T-helper 1 cell (primary cell): Measurements from ENCODE around the gene ITFG1.
"Not testable (repeated sequence)": the region's sequence is repeated elsewhere in the genome, so short reads cannot be mapped to it uniquely, and the experiment has no call there.

ENCODE experiments used
- DNase-seq, 5 donors: peaks; one replicate each; pipeline ENCODE4 v3.0.0-alpha.2; 2012 to 2020

The ITFG1 gene

GRCh38 chr16:47229053-47230050, 231.5 kb downstream of the ITFG1 start:
- no peak for DNase-seq

DNA sequence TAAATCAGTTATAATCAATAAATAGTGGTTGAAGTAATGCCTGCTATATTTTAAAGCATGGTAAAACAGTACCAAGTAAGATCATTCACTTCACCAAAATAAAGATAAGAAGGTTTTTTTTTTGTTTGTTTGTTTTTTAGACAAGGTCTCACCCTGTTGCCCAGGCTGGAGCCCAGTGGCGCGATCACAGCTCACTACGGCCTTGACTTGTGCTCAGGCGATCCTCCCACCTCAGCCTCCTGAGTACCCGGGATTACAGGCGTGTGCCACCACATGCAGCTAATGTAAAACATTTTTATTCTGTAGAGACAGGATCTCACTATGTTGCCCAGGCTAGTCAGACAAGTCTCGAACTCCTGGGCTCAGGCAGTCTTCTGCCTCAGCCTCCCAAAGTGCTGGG, 232.6 kb downstream of the ITFG1 start:
- no peak for DNase-seq

GRCh38 chr16:47213761-47214440, 247.0 kb downstream of the ITFG1 start:
- no peak for DNase-seq

- DNase-seq = no peak
Measured at GRCh38 chr16:47211218-47211617, 249.6 kb downstream of the ITFG1 start.

DNA sequence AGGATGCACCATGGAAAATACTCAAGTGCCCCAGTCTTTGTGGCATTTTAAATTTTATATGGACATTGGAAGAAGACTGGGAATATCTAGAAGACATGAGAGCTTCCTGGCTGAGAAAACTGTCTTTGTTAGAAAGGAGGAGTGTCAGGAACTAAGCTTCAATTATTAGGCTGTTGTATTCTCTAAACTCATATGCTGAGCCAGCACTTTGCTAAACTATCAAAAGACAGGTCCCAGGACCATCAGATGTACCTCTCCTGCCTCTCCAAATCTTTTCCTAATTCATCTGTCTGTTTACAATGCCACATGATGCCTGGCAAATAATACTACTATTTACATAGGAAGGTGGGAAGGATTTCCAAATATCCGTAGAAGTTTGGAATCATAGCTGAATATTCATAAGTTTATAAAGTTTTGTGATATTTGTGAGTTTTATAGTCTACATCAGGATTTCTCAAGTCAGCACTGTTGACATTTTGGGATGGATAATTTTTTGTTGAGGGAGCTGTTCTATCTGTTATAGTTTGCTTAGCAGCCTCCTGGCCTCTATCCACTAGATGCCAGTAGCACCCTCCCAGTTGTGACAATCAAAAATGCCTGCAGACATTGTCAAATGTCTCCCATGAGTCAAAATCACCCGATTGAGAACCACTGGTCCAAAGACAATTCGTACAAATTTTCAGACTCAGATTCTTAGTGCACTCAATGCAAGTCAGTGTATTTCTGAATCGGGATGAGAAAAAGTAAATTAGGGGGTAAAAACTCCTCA, 255.9 kb downstream of the ITFG1 start:
- no peak for DNase-seq

DNA sequence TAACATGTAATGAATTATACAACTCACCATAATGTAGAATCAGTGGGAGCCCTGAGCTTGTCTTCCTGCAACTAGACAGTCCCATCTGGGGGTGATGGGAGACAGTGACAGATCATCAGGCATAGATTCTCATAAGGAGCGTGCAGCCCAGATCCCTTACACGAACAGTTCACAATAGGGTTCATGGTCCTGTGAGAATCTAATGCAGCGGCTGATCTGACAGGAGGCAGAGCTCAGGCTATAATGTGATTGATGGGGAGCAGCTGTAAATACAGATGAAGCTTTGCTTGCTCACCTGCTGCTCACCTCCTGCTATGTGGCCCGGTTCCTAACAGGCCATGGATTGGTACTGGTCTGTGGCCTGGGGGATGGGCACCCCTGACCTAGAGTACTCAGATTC, 257.4 kb downstream of the ITFG1 start:
- not testable (repeated sequence) for DNase-seq

- no peak for DNase-seq
Measured at GRCh38 chr16:47198180-47198575, 262.7 kb downstream of the ITFG1 start.

DNA sequence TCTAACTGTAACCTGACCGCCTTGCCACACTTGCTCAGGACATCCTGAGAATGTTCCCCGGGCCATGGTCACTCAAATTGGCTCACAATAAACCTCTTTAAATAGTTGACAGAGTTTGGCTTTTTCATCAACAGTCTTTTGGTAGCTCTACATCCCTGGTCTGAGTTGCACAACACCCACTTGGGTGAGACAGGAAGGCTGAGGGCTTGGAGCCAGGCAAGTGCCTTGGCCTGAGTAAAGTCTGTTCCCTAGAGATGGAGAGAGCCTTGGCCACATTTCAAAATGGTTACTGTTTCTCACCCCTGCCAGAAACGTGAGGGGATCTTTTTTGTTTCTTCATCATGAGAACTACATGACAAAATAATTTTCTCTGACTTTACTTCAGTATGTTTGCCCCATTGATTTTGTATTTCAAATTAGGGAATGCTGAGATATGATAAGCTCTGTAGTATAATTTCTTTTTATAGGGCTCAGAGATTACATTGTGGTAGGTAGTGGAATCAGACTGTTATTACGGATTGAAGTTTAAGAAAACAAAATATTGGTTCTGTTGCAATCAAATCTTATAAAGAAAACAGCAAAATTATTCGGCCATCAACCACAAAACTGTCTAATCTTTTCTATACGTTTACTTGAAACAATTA, 263.2 kb downstream of the ITFG1 start:
- no peak for DNase-seq

DNA sequence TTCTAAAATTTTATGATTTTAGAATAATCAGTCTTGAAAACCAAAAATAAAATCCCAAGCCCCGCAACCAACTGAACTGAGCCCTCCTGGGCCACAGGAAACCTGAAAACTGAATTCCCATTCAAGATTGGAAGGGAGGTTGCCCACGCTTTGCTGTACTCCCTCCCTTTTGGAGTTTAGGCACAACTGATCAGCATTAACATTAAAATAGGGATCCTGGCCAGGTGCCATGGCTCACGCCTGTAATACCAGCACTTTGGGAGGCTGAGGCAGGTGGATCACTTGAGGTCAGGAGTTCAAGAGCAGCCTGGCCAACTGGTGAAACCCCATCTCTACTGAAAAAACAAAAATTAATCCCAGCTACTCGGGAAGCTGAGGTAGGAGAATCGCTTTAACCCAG, 264.4 kb downstream of the ITFG1 start:
- no peak for DNase-seq

DNA sequence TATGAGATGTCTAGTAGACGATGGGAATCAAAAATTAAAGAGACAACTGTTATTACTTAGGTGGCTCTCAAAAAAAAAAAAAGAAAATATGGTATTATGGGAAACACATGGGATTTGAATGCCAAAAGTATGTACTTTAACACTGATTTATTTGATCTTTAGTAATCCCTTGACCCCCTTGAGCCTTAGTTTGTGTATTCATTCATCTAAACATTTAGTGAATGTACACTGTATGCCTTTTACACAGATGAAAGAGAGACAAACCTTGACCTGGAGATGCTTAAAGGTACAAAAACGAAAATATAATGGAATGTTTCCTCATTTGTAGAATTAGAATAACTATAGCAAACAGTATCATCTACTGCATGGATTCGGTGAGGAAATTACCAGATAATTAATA, 278.5 kb downstream of the ITFG1 start:
- no peak for DNase-seq

- DNase-seq = not testable (repeated sequence)
Measured at GRCh38 chr16:47181066-47181465, 279.8 kb downstream of the ITFG1 start.

DNA sequence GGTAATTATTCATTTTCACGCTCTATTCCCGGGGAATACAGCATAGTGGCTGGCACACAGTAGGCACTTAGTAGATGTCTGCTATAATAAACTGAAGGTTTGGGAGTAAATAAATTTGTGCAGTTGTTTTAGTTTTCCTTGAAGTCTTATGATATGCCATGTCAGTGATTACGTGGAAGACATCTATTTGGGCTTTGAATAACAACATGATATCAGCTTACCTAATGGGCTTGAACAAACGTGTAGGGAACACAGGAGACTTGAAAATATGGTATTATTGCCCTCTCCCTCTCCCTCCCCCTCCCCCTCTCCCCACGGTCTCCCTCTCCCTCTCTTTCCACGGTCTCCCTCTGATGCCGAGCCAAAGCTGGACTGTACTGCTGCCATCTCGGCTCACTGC, 280.8 kb downstream of the ITFG1 start:
- no peak for DNase-seq

DNA sequence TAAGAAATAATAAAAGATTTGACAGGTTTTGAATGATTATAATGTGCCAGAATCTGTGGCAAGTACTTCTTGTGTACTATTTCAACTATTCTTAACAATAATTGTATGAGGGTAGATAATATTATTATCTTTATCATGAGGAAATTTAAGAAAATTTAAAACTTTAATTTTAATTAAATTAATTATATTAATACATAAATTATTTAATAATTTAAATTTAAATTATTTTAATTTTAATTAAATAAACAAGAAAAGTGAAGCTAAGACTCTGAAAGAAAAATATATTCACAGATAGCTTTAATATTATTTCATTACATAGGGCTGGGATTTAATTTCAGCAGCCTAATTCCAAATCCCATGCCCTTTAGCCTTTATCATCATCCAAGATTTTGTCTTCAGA, 285.7 kb downstream of the ITFG1 start:
- DNase-seq = no peak

GRCh38 chr16:47162670-47163420, 298.0 kb downstream of the ITFG1 start:
- no peak for DNase-seq

DNA sequence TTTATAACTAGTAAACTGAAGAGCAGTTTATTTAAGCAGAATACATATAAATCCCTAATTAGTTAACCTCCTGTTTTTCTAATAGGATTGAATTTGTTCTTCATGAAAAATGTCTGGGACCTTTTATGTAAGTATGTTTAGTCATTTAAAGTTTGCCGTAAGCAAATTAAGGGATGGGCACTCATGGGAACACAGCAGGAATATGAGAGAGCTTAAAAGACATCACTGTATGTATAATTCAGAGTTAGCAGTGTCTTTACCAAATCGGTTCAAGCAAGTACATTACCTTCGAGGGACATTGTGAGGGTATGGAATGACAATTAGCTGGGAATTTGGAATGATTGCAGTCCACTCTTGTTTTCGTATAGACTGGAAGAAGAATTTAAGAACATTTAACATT, 299.4 kb downstream of the ITFG1 start:
- DNase-seq = no peak

GRCh38 chr16:47160422-47160821, 300.4 kb downstream of the ITFG1 start:
- no peak for DNase-seq

GRCh38 chr16:47158992-47159391, 301.9 kb downstream of the ITFG1 start:
- no peak for DNase-seq

GRCh38 chr16:47156680-47157215, 304.1 kb downstream of the ITFG1 start:
- DNase-seq = no peak

DNA sequence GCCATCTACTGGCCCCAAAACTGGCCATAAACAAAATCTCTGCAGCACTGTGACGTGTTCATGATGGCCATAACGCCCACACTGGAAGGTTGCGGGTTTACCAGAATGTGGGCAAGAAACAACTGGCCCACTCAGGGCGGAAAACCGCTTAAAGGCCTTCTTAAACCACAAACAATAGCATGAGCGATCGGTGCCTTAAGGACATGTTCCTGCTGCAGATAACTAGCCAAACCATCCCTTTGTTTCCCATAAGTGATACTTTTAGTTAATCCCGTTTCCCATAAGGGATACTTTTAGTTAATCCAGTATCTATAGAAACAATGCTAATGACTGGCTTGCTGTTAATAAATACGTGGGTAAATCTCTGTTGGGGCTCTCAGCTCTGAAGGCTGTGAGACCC, 308.4 kb downstream of the ITFG1 start:
- not testable (repeated sequence) for DNase-seq

DNA sequence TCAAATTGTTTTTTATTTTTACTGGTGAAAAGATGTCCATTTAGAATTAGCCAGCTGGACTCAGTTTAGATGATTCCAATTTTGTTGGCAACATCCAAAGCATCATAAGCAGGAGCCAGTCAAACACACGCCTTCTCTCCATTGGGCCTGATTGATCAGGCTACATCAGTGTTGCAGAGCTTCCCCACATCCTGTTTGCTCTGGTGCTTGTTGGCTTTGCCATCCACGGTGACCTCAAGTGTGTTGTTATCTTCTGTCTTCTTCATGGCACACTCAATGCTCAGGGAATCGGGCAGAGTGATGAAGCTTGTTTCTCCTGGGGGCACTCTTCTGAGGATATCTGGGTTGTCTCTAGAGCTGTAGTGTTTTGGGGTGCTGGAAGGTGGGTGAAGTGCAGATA, 310.8 kb downstream of the ITFG1 start:
- peak in 1 of 5 donors; percentile 32 for DNase-seq

DNA sequence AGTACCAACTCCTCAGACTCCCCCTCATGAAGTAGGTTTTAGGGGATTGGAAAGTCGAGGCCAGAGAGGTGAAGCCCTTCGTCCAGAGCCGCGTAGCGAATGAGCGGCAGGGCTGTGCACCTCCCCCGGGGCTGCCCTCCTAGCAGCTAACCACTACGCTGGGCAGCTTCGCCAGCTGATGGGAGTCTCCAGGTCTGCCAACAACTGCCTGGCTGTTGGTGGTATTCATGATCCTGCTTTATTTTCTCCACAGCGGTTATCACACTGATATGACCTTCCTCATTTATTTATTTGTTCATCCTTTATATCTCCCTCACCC, 316.3 kb downstream of the ITFG1 start:
- no peak for DNase-seq
